BE2C (cell line): ENCODE measurements around the gene SIX1.

Source experiments
- DNase-seq: peaks from one replicate; pipeline ENCODE4 v3.0.0-alpha.2; 2020
- H3K27me3 ChIP-seq: fragments of 250-450 bp; sonication (Bioruptor Pico); 2 replicates; pipeline ENCODE4 v1.5.1; 2020; ENCODE audit warnings: mild to moderate bottlenecking
- H3K36me3 ChIP-seq: fragments of 250-450 bp; sonication (Bioruptor Pico); 2 replicates; pipeline ENCODE4 v1.5.1; 2020; ENCODE audit warnings: mild to moderate bottlenecking
- H3K4me1 ChIP-seq: fragments of 250-450 bp; sonication (Bioruptor Pico); 2 replicates; pipeline ENCODE4 v1.5.1; 2020
- H3K4me3 ChIP-seq: 2 replicates; pipeline ENCODE4 v1.5.1; 2011; ENCODE audit warnings: low read depth, low read length
- H3K9me3 ChIP-seq: fragments of 250-450 bp; sonication (Bioruptor Pico); 2 replicates; pipeline ENCODE4 v1.5.1; 2020
- TF ChIP-seq, protein P1 (sequence below): IDR thresholded peaks from 2 replicates; pipeline ENCODE4 v1.5.1; 2012; ENCODE audit warnings: mild to moderate bottlenecking, low read depth, low read length

The SIX1 gene

DNA sequence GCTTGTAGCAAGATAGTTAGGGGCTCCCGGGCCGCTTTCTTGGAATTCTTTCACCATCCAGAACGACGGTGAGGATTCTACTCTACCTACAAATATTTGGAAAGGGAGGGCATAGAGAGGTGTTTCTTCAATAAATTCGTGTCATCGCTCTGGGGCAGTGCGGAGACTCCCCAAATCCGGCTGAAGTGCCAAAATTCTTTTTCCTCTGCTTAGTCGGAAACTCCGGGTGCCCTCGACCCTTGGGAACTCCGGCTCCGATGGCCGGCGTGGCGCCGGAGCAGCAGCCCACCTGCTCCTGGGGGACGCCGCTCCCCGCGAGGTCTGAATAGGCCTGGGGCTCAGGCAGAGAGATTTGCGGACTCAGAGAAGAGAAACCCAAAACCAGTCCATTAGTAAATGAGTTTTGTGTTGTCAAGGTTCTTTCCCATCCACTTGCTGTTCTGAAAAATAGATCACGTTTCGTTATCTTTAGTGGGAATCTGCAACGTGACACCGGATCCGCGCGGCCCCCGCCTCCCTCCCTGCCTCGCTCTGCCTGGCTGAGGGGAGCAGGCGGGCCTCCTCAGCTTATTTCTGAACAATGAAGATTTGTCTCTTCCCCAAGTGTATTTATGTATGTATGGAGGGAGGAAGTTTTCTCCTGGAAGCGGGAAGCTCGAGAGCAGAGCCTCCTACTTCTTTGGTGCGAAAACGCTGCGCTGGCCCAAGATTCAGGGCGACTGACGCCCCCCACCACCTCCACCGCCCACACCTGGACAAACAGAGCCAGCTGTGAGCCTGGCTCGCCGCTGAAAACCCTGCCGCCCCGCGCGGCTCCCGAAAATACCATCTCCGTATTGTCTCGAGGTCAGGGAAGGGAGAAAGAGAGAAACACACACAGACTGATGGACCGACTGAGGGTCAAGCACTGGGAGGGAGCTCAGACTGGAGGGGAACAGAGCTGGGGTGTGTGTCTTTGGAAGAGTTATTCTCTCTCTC, 3.7 kb upstream of the SIX1 start:
- no peaks in the 10 kb centered on the region for H3K36me3 ChIP-seq
- no peaks in the 10 kb centered on the region for H3K9me3 ChIP-seq
- H3K4me1 ChIP-seq = peaks cover 4% of the 10 kb centered on the region; the same call in 1 of the 2 replicates
- peaks cover 95% of the 10 kb centered on the region for H3K27me3 ChIP-seq
- no peak overlapping the region for H3K4me3 ChIP-seq
- no peak for DNase-seq
- TF ChIP-seq, protein P1, sequence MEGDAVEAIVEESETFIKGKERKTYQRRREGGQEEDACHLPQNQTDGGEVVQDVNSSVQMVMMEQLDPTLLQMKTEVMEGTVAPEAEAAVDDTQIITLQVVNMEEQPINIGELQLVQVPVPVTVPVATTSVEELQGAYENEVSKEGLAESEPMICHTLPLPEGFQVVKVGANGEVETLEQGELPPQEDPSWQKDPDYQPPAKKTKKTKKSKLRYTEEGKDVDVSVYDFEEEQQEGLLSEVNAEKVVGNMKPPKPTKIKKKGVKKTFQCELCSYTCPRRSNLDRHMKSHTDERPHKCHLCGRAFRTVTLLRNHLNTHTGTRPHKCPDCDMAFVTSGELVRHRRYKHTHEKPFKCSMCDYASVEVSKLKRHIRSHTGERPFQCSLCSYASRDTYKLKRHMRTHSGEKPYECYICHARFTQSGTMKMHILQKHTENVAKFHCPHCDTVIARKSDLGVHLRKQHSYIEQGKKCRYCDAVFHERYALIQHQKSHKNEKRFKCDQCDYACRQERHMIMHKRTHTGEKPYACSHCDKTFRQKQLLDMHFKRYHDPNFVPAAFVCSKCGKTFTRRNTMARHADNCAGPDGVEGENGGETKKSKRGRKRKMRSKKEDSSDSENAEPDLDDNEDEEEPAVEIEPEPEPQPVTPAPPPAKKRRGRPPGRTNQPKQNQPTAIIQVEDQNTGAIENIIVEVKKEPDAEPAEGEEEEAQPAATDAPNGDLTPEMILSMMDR = no peak

DNA sequence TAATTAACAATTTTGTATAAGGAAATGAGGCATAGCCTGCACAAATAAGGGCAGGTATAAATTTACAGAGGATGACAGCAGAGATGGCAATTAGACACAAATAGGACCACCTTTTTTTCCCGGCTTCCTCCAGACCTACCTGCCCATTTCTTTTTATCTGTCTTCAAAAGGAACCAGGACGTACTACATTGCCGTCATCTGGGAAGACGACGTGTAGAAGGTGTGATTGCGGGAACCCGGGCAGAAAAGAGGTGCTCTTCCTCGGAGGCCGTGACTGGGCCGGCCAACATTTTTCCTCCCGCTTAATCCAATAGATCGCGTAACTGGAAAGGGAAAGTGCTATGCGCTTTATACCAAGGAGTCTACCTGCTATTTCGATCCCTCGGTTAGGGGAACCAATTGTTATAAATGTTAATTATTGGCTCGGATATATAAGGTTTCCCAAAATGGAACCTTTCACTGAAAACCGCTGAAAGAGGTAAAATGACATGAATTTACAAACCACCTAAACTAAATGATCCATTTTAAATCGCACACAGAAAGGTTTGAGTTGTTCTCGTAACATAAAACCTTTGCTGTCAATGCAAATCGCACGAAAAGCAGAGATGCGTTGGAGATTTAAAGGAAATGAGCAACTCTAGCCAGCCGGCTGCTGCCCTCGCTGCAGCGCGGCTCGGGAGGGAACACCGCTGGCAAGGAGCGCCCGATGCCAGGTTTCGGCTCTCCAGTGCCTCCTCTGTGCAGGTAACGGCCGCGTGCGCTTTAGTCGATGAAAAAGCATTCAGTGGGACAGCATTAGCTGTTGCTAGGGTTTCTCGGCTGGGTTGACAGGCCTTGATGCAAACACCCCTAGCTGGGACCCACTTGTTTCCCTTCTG, 2.8 kb upstream of the SIX1 start:
- H3K27me3 ChIP-seq = peaks cover 97% of the 10 kb centered on the region
- no peak for DNase-seq
- no peaks in the 10 kb centered on the region for H3K36me3 ChIP-seq
- TF ChIP-seq, protein P1 = no peak
- no peak overlapping the region for H3K4me3 ChIP-seq
- peaks cover 4% of the 10 kb centered on the region; the same call in 1 of the 2 replicates for H3K4me1 ChIP-seq
- no peaks in the 10 kb centered on the region for H3K9me3 ChIP-seq

DNA sequence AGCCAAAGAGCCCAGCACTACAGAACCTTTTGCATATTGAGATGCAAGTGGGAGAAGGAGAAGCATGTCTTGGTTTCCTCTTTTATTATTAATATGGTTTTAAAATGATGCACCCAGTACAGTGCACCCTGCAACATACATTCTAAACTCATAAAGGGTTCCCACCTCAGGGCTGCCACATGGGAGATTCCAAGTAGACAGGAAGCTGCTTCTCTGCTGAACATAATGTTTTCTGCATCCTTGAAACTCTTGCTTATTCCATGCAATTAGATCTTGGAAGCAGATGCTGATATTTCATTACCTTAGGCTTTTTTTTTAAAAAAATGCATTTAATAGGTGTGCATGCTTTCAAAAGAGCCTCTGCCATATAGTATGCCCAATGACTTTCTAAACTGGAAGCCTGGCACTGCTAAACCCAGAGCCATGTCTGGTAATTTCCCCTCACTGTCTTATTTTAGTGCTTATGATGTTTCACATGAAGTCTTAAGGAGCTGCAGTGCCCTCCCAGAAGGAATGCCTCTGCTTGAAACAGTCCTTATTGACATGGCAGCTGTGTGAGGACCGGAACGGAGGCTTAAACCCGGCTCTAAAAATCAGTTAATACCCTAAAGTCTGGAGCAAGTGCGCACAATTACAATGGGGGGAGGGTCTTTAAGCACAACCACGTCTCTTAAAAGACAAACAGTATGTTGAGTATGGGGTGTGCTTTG, 2.0 kb upstream of the SIX1 start:
- H3K36me3 ChIP-seq = no peaks in the 10 kb centered on the region
- TF ChIP-seq, protein P1 = no peak
- no peaks in the 10 kb centered on the region for H3K9me3 ChIP-seq
- H3K4me3 ChIP-seq = no peak overlapping the region
- peaks cover 97% of the 10 kb centered on the region for H3K27me3 ChIP-seq
- H3K4me1 ChIP-seq = peaks cover 4% of the 10 kb centered on the region; the same call in 1 of the 2 replicates
- DNase-seq = no peak

DNA sequence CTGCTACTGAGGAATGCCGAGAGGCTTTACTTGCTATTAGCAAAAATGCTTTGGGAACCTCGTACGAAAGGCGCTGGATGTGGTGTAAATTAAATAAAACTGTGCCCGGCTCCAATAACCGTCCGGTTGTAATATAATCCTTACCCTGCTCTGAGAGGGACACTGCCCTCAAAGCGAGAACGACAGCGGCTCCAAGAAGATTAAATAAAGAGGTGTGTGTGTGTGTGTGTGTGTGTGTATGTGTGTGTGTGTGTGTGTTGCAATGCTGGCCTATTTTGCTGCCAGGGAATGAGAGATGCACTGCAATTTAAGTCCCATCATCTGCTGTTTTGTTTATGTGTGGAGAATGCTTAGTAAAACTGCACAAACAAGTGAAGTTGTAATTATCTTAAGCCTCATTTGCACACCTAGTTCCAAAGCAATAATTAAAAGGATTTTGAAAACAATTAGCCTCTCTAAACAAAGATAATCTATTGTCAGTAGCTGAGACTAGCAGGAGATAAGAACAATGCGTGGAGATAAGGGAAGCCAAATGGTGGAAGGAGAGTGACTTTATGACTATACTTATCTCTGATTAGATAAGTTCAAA, 1.2 kb upstream of the SIX1 start:
- Histone ChIP-seq H3K36me3 (no peaks in the 10 kb centered on the region), H3K4me1 (no peaks in the 10 kb centered on the region; the same call in 1 of the 2 replicates), H3K4me3 (no peak overlapping the region), H3K9me3 (no peaks in the 10 kb centered on the region), H3K27me3 (peaks cover 98% of the 10 kb centered on the region)
- DNase-seq = no peak
- TF ChIP-seq, protein P1 = no peak

DNA sequence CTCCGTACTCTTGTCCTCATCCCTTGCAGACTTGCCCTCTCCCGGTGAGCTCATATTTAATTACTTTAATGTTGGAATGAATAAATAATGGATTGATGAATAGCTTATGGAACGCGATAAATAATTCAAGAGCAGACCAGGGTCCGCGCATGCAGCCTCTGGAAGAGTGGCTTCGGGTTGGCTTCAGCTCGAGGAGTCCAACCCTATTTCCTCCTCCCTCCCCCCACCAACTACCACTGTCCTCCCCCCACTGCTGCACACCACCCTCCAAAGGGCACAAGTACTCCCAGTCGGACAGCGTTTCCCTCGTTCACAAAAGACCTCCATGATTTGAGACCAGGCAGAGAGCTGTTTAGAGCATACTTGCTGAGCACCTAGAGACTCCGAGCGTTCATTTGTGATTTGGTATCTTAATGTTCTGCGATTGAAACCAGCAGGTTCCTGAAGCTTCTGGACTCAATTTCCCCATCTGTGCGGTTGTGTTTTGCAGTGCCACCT, 647 bp upstream of the SIX1 start:
- Histone ChIP-seq H3K4me1 (no peaks in the 10 kb centered on the region; the same call in 1 of the 2 replicates), H3K9me3 (no peaks in the 10 kb centered on the region), H3K4me3 (peak overlapping the region; percentile 61), H3K27me3 (peaks cover 99% of the 10 kb centered on the region), H3K36me3 (no peaks in the 10 kb centered on the region)
- no peak for DNase-seq
- TF ChIP-seq, protein P1 = no peak
